GM12878 (cell line): ENCODE measurements around the gene ADCY5. TPM values are rescaled to one million over a fixed set of nuclear protein-coding genes. Genes with fewer than 3 reads are reported as not detected.

ENCODE experiments used
- ATAC-seq: fragments of 200-7000 bp; cut with Tn5 transposase; 3 replicates; pipeline ENCODE4 v1.9.1; 2020; ENCODE audit warnings: mild to moderate bottlenecking, moderate library complexity
- BruUV-seq: library from RNA; stranded (reverse); fragments of 400-500 nt; replicated peaks from 2 replicates; lab custom pipeline; 2021; lab: Mats Ljungman, UMichigan
- CTCF ChIA-PET: fragments of 300-600 bp; sonication (Branson Sonifier 250); formaldehyde crosslinking; extraction: SDS; loops from one replicate; lab custom pipeline; 2021; ENCODE audit warnings: inconsistent platforms; lab: Yijun Ruan, JAX
- POLR2A ChIA-PET: fragments of 350-600 bp; formaldehyde crosslinking; extraction: SDS; loops from one replicate; lab custom pipeline; 2021; ENCODE audit warnings: inconsistent platforms; lab: Charles Lee
- RAD21 ChIA-PET: fragments of 300-600 bp; sonication (Branson Sonifier 250); formaldehyde crosslinking; loops from one replicate; lab custom pipeline; 2023; ENCODE audit warnings: antibody characterized with exemption; ENCODE audit not compliant: unreplicated experiment; lab: Charles Lee
- SMC1A ChIA-PET: fragments of 300-600 bp; sonication (Branson Sonifier 250); formaldehyde crosslinking; loops from one replicate; lab custom pipeline; 2023; ENCODE audit not compliant: unreplicated experiment, uncharacterized antibody; lab: Charles Lee
- DNase-seq: peaks from one replicate; pipeline ENCODE4 v3.0.0-alpha.2; 2011; ENCODE audit warnings: low read depth, low spot score
- FAIRE-seq: peaks from 3 replicates; lab custom pipeline; 2011; peaks lifted over from hg19 to GRCh38; lab: Jason Lieb, UNC
- H2AFZ ChIP-seq: 2 replicates; pipeline ENCODE4 v1.6.0; 2011; ENCODE audit warnings: low read depth, low read length, control low read depth; ENCODE audit not compliant: control insufficient read depth
- H3K27ac ChIP-seq: 2 replicates; pipeline ENCODE4 v1.5.1; 2011; ENCODE audit warnings: control low read depth; ENCODE audit not compliant: control insufficient read depth, insufficient read depth
- H3K27me3 ChIP-seq, 2 experiments: replicated peaks in 1 of 2; 2 replicates each; pipeline versions ENCODE4 v1.6.0 to v1.6.1; 2011; ENCODE audit warnings: low read length in 1 of 2; ENCODE audit not compliant: control insufficient read depth in 2 of 2, insufficient read depth in 2 of 2
- H3K36me3 ChIP-seq, 2 experiments: 2 replicates each; pipeline ENCODE4 v1.5.1; 2011; ENCODE audit warnings: low read length in 1 of 2; ENCODE audit not compliant: control insufficient read depth in 2 of 2, insufficient read depth in 2 of 2
- H3K4me1 ChIP-seq: 2 replicates; pipeline ENCODE4 v1.6.1; 2011; ENCODE audit warnings: mild to moderate bottlenecking, low read length, moderate library complexity, mixed read lengths; ENCODE audit not compliant: control insufficient read depth, insufficient read depth
- H3K4me2 ChIP-seq: 2 replicates; pipeline ENCODE4 v1.6.0; 2011; ENCODE audit warnings: control low read depth; ENCODE audit not compliant: control insufficient read depth, insufficient read depth
- H3K4me3 ChIP-seq: fragments of 200-600 bp; sonication (generic); 2 replicates; pipeline ENCODE4 v1.5.1; 2016
- H3K79me2 ChIP-seq: 2 replicates; pipeline ENCODE4 v1.6.0; 2011; ENCODE audit warnings: low read length; ENCODE audit not compliant: control insufficient read depth, insufficient read depth
- H3K9ac ChIP-seq: 2 replicates; pipeline ENCODE4 v1.8.0; 2011; ENCODE audit warnings: low read length, control low read depth, mixed read lengths; ENCODE audit not compliant: control insufficient read depth, insufficient read depth
- H3K9me3 ChIP-seq: replicated peaks from 3 replicates; pipeline ENCODE4 v1.5.1; 2011; ENCODE audit warnings: mild to moderate bottlenecking, low read length; ENCODE audit not compliant: control insufficient read depth, insufficient read depth
- H4K20me1 ChIP-seq: 2 replicates; pipeline ENCODE4 v1.6.0; 2011; ENCODE audit not compliant: control insufficient read depth, insufficient read depth
- CHD4 ChIP-seq: fragments of 200-600 bp; sonication (generic); IDR thresholded peaks from 2 replicates; pipeline ENCODE4 v1.6.1; 2016; ENCODE audit warnings: mild to moderate bottlenecking
- EZH2 ChIP-seq: IDR thresholded peaks from 2 replicates; pipeline ENCODE4 v1.6.1; 2012; ENCODE audit warnings: low read depth, mild to moderate bottlenecking, control low read depth, inconsistent platforms, low read length, borderline replicate concordance; ENCODE audit not compliant: control insufficient read depth
- IKZF2 ChIP-seq, 2 experiments: fragments of 450-650 bp; IDR thresholded peaks; 2 replicates each; pipeline ENCODE4 v1.6.1; 2017; ENCODE audit warnings: mild to moderate bottlenecking in 2 of 2, moderate library complexity in 2 of 2
- KAT2A ChIP-seq: conservative IDR thresholded peaks from 2 replicates; pipeline ENCODE4 v1.6.1; 2011; ENCODE audit warnings: low read depth, low read length; ENCODE audit not compliant: control insufficient read depth
- MLLT1 ChIP-seq: fragments of 450-650 bp; IDR thresholded peaks from 2 replicates; pipeline ENCODE4 v1.6.1; 2016; ENCODE audit warnings: mild to moderate bottlenecking
- NR2C1 ChIP-seq: fragments of 450-650 bp; IDR thresholded peaks from 2 replicates; pipeline ENCODE4 v1.6.1; 2017; ENCODE audit warnings: antibody characterized with exemption, mild to moderate bottlenecking, moderate library complexity
- POU2F2 ChIP-seq: IDR thresholded peaks from 3 replicates; pipeline ENCODE4 v1.6.1; 2011; ENCODE audit warnings: low read depth, mild to moderate bottlenecking, low read length, borderline replicate concordance
- SMC3 ChIP-seq: IDR thresholded peaks from 2 replicates; pipeline ENCODE4 v1.6.1; 2011; ENCODE audit warnings: low read length, improper control_type of control experiment, borderline replicate concordance
- WGBS: methylation state at CpG from one replicate; pipeline ENCODE4 v1.1.6; 2016; ENCODE audit warnings: low lambda C conversion rate; ENCODE audit not compliant: insufficient replicate concordance, insufficient coverage; ENCODE audit errors: missing lambda C conversion rate; 5-methylcytosine and 5-hydroxymethylcytosine counted together
- in situ Hi-C: fragments of 300-500 bp; cut with MboI; formaldehyde crosslinking; loops from 9 replicates; pipeline ENCODE4 v1.14.3; 2018; ENCODE audit warnings: mixed read lengths
- intact Hi-C: fragments of 100-400 bp; cut with micrococcal nuclease; formaldehyde crosslinking; loops from one replicate; pipeline ENCODE4 v1.14.2; 2022; ENCODE audit not compliant: unreplicated experiment
- polyA plus RNA-seq, 11 experiments: library from polyadenylated mRNA; depleted of rRNA in 4 of 11; unstranded in 6 of 11; stranded (reverse) in 5 of 11; fragments of >200 nt; fragmentation: Nextera tagmentation in 4 of 11; fragmentation: Illumina TruSeq in 1 of 11; extraction: Ambion mirVana in 4 of 11; extraction: Trizol in 1 of 11; gene quantifications; 1 replicate in 1 of 11; 2 replicates in 10 of 11; pipeline versions ENCODE4 v1.2.1 to v1.2.3, GENCODE V29; 2011 to 2016; ENCODE audit warnings: inconsistent platforms in 2 of 11, missing spikeins in 2 of 11, low read depth in 1 of 11
- total RNA-seq, 4 experiments: library from RNA; depleted of rRNA in 3 of 4; stranded (reverse); fragments of >200 nt in 3 of 4; fragmentation: Illumina TruSeq in 1 of 4; extraction: Trizol in 1 of 4; gene quantifications; 2 replicates each; pipeline versions ENCODE4 v1.2.1 to v1.2.3, GENCODE V29; 2013 to 2021
- TF ChIP-seq, protein P1 (sequence below): fragments of 450-650 bp; IDR thresholded peaks from 2 replicates; pipeline ENCODE4 v1.6.1; 2017; ENCODE audit warnings: mild to moderate bottlenecking, low read depth, inconsistent platforms; ENCODE audit not compliant: poor library complexity, severe bottlenecking

The ADCY5 gene
- total and polyA plus RNA-seq, 10 of the 15 experiments (the other 5 are each of a cell fraction or from before 2014, with no cell fraction given): under 0.01 to 0.24 (median 0.02) TPM; not detected in 4

GRCh38 chr3:123446610-123447109 is 2.2 kb downstream of the ADCY5 start:
- BruUV-seq: no TSS peak

DNA sequence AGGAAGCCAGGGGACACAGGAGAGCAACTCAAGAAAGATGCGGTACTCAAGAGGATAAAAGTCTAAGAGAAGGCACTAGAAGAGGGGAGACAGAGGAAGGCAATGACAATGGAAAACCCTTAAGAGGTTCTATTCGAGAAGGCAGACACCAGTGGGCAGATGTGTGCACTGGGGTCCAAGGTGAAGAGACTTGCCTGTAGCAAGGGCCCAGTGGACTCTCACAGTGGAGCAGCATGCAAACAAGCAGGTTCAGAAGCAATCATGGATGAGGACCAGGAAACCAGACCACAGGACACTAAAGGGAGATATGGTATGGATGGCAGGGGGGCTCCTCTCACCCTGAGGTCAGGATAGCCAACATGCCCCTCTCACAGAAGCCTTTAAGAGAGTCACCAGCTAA is 2.7 kb downstream of the ADCY5 start:
- intact Hi-C loops: loop anchor here (5.0 kb wide), 1 partner anchor 111 kb away; no protein-coding TSS in a partner anchor
- Histone ChIP-seq H3K9me3 (no peaks in the 10 kb centered on the region), H3K4me3 (no peak overlapping the region)
- TF ChIP-seq POU2F2: no peak
- no peak for TF ChIP-seq CHD4
- no peak for TF ChIP-seq KAT2A
- TF ChIP-seq, protein P1, sequence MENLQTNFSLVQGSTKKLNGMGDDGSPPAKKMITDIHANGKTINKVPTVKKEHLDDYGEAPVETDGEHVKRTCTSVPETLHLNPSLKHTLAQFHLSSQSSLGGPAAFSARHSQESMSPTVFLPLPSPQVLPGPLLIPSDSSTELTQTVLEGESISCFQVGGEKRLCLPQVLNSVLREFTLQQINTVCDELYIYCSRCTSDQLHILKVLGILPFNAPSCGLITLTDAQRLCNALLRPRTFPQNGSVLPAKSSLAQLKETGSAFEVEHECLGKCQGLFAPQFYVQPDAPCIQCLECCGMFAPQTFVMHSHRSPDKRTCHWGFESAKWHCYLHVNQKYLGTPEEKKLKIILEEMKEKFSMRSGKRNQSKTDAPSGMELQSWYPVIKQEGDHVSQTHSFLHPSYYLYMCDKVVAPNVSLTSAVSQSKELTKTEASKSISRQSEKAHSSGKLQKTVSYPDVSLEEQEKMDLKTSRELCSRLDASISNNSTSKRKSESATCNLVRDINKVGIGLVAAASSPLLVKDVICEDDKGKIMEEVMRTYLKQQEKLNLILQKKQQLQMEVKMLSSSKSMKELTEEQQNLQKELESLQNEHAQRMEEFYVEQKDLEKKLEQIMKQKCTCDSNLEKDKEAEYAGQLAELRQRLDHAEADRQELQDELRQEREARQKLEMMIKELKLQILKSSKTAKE: no peak
- TF ChIP-seq MLLT1: no peak
- no peak for TF ChIP-seq NR2C1
- no peak for TF ChIP-seq EZH2
- TF ChIP-seq IKZF2 (IDR thresholded peaks at IDR 0.05): no peak

More at GRCh38 chr3:123446610-123447109, 2.2 kb downstream of the ADCY5 start:
- ChIA-PET POLR2A (no interaction called here), RAD21 (no interaction called here)
- peaks cover 1 to 17% of the 10 kb centered on the region in 2 experiments for H3K27me3 ChIP-seq
- no peak overlapping the region for H3K27ac ChIP-seq
- H3K9ac ChIP-seq: no peak overlapping the region
- 17% methylated on average over 6 of the region's 6 CpGs for whole genome bisulfite sequencing
- no peaks in the 10 kb centered on the region for H3K79me2 ChIP-seq
- no peaks in the 10 kb centered on the region for H3K9me3 ChIP-seq
- no peak for FAIRE-seq
- no peak for TF ChIP-seq SMC3
- TF ChIP-seq, all 136 proteins: peak for 0
- CTCF ChIA-PET: interaction anchor here (0.9 to 1.1 kb wide), 2 partner anchors 15 to 31 kb away, joined by 3 to 4 read pairs; no protein-coding TSS in a partner anchor
- SMC1A ChIA-PET: no interaction called here
- H4K20me1 ChIP-seq: no peaks in the 10 kb centered on the region
- no peak overlapping the region for H2AFZ ChIP-seq
- no peak for DNase-seq
- ATAC-seq: no peak
- H3K36me3 ChIP-seq: no peaks in the 10 kb centered on the region
- no peaks in the 10 kb centered on the region for H3K4me1 ChIP-seq
- in situ Hi-C loops: no loop called here
- no peak overlapping the region for H3K4me3 ChIP-seq
- no peak overlapping the region for H3K4me2 ChIP-seq
- intact Hi-C loops: loop anchor here (5.0 kb wide), 1 partner anchor 111 kb away; no protein-coding TSS in a partner anchor

More for the DNA sequence above, 2.7 kb downstream of the ADCY5 start:
- H2AFZ ChIP-seq: no peak overlapping the region
- WGBS: 50% methylated on average over 2 of the region's 2 CpGs
- H4K20me1 ChIP-seq: no peaks in the 10 kb centered on the region
- H3K36me3 ChIP-seq: no peaks in the 10 kb centered on the region
- H3K9ac ChIP-seq: no peak overlapping the region
- H3K27me3 ChIP-seq: peaks cover 1 to 17% of the 10 kb centered on the region in 2 experiments
- DNase-seq (no peak), ATAC-seq (no peak), FAIRE-seq (no peak)
- H3K4me1 ChIP-seq: no peaks in the 10 kb centered on the region
- H3K79me2 ChIP-seq: no peaks in the 10 kb centered on the region
- SMC1A ChIA-PET: interaction anchor here (0.6 kb wide), 1 partner anchor 115 kb away, joined by 3 read pairs; no protein-coding TSS in a partner anchor
- no peak overlapping the region for H3K4me2 ChIP-seq
- POLR2A ChIA-PET: no interaction called here
- RAD21 ChIA-PET: no interaction called here
- no TSS peak for BruUV-seq
- H3K27ac ChIP-seq: no peak overlapping the region
- in situ Hi-C loops: no loop called here
- CTCF ChIA-PET: interaction anchor here (0.9 kb wide), 1 partner anchor 32 kb away, joined by 3 read pairs; no protein-coding TSS in a partner anchor
